GM12874 (cell line): ENCODE data around the gene C1orf35.

Experiments used
- CTCF ChIP-seq: IDR thresholded peaks from 2 replicates; pipeline ENCODE4 v1.5.1; 2011; ENCODE audit warnings: low read depth, mild to moderate bottlenecking, control low read depth, low read length, moderate library complexity; ENCODE audit not compliant: insufficient read depth

Gene C1orf35

GRCh38 chr1:228102791-228103620 is at the start of gene C1orf35:
C1orf35 (minus strand) TSS chr1:228103325; CDS start chr1:228103227, 98 bp downstream.
- TF ChIP-seq CTCF: no peak

- TF ChIP-seq CTCF: no peak
These were observed 49.8 kb upstream of the C1orf35 start for GRCh38 chr1:228152918-228153258.

- TF ChIP-seq CTCF: no peak
These were observed 49.2 kb upstream of the C1orf35 start for GRCh38 chr1:228152097-228152917.

- no peak for TF ChIP-seq CTCF
These were observed 48.2 kb upstream of the C1orf35 start for GRCh38 chr1:228151180-228151925.

- TF ChIP-seq CTCF: no peak
These were observed 47.5 kb upstream of the C1orf35 start for GRCh38 chr1:228150461-228151179.

GRCh38 chr1:228150120-228150460 is 47.0 kb upstream of the C1orf35 start:
- no peak for TF ChIP-seq CTCF
